ENCODE measurements around the gene P2RY8. TPM values are rescaled to one million over a fixed set of nuclear protein-coding genes. Genes with fewer than 3 reads are reported as not detected.

Gene P2RY8
- total RNA-seq, 1 experiment from 2014 or later: not detected

DNA sequence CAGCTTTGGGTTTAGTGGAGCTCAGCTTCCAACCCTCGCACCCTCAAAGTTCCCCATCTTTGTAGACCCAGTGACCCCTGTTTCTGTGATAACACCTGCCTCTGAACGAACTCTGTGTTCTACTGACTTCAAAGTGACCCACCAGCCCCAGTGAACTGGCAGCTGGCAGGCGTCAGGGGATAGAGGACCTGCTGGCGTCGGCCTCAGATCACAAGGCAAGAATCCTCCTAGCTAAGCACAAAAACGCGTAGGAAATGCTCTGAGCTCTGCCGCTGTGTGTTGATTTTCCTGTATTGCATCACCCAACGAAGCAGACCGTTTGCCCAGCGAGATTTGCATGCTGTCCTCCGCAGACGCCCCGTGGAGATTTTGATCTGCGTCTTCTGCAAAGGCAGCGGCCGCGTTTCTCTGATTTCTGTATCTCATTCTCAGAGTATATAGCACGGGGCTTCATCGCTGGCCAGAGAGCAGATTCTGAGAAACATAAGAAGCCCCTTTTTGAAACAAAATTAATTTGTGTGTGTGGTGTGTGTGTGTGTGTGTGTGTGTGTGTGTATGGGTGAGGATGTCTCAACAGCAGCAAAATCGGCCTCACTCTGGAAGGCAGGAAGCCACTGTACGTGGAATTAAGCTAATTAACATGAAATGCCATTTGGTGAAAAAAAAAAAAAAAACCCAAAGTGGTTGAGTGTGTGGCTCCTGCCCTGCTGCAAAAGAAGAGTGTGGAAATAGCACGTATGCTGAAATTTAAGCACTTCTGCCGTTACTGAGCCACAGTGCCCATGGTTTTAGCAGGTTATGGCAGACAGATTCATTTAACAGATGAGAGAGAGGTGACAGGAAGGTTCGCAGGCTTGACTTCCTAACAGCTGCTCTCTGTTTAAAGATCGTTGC, 55.1 kb downstream of the P2RY8 start:
- no peaks in the 10 kb centered on the region for H3K27me3 ChIP-seq (replicated peaks; ENCODE audit: control insufficient read depth, insufficient read depth, low read length)
- peaks cover 8% of the 10 kb centered on the region for H3K9me3 Mint-ChIP-seq (ENCODE audit: unreplicated experiment)
- H3K27me3 Mint-ChIP-seq (ENCODE audit: insufficient read depth, unreplicated experiment): peaks cover 9% of the 10 kb centered on the region
- peaks cover 10% of the 10 kb centered on the region for H3K9me3 ChIP-seq
- TF ChIP-seq, protein P1, sequence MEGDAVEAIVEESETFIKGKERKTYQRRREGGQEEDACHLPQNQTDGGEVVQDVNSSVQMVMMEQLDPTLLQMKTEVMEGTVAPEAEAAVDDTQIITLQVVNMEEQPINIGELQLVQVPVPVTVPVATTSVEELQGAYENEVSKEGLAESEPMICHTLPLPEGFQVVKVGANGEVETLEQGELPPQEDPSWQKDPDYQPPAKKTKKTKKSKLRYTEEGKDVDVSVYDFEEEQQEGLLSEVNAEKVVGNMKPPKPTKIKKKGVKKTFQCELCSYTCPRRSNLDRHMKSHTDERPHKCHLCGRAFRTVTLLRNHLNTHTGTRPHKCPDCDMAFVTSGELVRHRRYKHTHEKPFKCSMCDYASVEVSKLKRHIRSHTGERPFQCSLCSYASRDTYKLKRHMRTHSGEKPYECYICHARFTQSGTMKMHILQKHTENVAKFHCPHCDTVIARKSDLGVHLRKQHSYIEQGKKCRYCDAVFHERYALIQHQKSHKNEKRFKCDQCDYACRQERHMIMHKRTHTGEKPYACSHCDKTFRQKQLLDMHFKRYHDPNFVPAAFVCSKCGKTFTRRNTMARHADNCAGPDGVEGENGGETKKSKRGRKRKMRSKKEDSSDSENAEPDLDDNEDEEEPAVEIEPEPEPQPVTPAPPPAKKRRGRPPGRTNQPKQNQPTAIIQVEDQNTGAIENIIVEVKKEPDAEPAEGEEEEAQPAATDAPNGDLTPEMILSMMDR (IDR thresholded peaks at IDR 0.05; ENCODE audit: insufficient read depth in 1 of 2, low read depth in 1 of 2, low read length in 1 of 2, severe bottlenecking in 1 of 2, unreplicated experiment in 1 of 2): no peak
- intact Hi-C loops (cut with micrococcal nuclease; ENCODE audit: unreplicated experiment): no loop called here
- H3K4me3 Mint-ChIP-seq (ENCODE audit: unreplicated experiment): peak overlapping the region; percentile 80
- peak; percentile 74 to 75 for DNase-seq
- CTCF ChIA-PET: no interaction called here
- no peaks in the 10 kb centered on the region for H3K4me1 ChIP-seq
- peaks cover 12% of the 10 kb centered on the region for H3K36me3 Mint-ChIP-seq (ENCODE audit: insufficient read depth, unreplicated experiment)
- POLR2A ChIA-PET: no interaction called here
- H3K4me1 Mint-ChIP-seq (ENCODE audit: low read depth, unreplicated experiment): peaks cover 7% of the 10 kb centered on the region
- TSS peak; percentile 100 for BruUV-seq (replicated peaks)
- H3K4me3 ChIP-seq (ENCODE audit: low read depth, low read length): peak overlapping the region; percentile 25
- H3K36me3 ChIP-seq (ENCODE audit: control insufficient read depth, insufficient read depth, low read length): no peaks in the 10 kb centered on the region
- peak overlapping the region; percentile 91 for H3K27ac Mint-ChIP-seq (ENCODE audit: unreplicated experiment)

DNA sequence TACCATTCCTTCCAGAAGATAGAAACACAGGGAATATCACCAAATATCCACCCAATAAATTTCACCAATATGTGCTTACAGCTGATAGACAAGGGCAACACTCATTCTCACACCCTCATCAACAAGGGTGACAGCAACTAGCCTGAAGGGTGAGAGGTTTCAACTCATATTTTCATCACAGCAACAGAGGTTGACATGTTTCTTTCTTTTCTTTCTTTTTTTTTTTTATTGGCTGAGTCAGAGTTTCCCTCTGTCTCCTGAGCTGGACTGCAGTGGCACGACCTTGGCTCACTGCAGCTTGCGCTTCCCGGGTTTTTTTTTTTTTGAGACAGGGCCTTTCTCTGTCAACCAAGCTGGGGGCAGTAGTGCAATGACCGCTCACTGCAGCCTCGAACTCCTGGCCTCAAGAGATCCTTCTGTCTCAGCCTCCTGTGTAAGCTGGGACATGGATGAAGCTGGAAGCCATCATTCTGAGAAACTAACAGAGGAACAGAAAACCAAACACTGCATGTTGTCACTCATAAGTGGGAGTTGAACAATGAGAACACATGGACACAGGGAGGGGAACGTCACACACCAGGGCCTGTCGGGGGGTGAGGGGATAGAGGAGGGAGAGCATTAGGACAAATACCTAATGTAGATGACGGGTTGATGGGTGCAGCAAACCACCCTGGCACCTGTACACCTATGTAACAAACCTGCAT, 56.8 kb downstream of the P2RY8 start:
- Mint-ChIP-seq H3K4me3 (ENCODE audit: unreplicated experiment) (no peak overlapping the region), H3K36me3 (ENCODE audit: insufficient read depth, unreplicated experiment) (peaks cover 12% of the 10 kb centered on the region), H3K27ac (ENCODE audit: unreplicated experiment) (peak overlapping the region; percentile 71), H3K9me3 (ENCODE audit: unreplicated experiment) (peaks cover 11% of the 10 kb centered on the region), H3K4me1 (ENCODE audit: low read depth, unreplicated experiment) (peaks cover 7% of the 10 kb centered on the region), H3K27me3 (ENCODE audit: insufficient read depth, unreplicated experiment) (peaks cover 9% of the 10 kb centered on the region)
- H3K27me3 ChIP-seq (replicated peaks; ENCODE audit: control insufficient read depth, insufficient read depth, low read length): no peaks in the 10 kb centered on the region
- ChIA-PET POLR2A (no interaction called here), CTCF (no interaction called here)
- intact Hi-C loops (cut with micrococcal nuclease; ENCODE audit: unreplicated experiment): no loop called here
- TF ChIP-seq, protein P1 (IDR thresholded peaks at IDR 0.05; ENCODE audit: insufficient read depth in 1 of 2, low read depth in 1 of 2, low read length in 1 of 2, severe bottlenecking in 1 of 2, unreplicated experiment in 1 of 2): no peak
- no peaks in the 10 kb centered on the region for H3K36me3 ChIP-seq (ENCODE audit: control insufficient read depth, insufficient read depth, low read length)
- H3K4me1 ChIP-seq: no peaks in the 10 kb centered on the region
- H3K4me3 ChIP-seq (ENCODE audit: low read depth, low read length): no peak overlapping the region
- no peaks in the 10 kb centered on the region for H3K9me3 ChIP-seq
- peak in 1 of 2 experiments; percentile 5 for DNase-seq
- no TSS peak for BruUV-seq (replicated peaks)

DNA sequence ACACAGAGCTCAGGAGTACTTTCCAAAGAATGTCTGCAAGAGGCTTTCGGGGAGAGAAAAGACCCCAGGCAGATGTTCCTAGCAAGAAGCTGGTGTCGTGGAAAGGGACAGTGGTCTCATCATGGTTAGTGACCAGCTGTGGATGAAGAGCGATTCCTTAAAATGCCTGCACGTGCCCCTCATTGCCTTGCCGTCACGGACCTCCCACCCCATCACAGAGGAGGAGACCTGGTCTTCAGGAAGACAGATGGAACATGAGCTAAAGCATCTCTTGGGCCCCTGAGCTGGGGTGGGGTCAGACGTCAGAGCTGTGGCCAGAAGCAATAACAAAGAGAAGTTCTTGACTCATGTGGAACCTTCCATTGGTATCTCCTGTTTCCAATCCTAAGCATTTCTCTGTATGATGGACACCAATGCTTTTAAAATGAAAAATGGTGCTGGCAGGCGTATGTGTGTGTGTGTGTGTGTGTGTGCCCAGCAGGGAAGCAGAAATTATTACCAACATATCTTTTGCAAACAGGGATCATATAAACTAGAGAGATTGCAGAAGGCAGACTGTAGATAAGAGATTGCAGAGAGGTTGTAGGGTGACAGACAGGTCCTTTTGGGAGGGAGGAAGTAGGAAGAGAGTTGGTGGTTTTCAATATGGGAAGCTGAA, 59.1 kb downstream of the P2RY8 start:
- Histone ChIP-seq H3K4me1 (no peaks in the 10 kb centered on the region), H3K36me3 (ENCODE audit: control insufficient read depth, insufficient read depth, low read length) (no peaks in the 10 kb centered on the region), H3K4me3 (ENCODE audit: low read depth, low read length) (no peak overlapping the region), H3K9me3 (no peaks in the 10 kb centered on the region), H3K27me3 (replicated peaks; ENCODE audit: control insufficient read depth, insufficient read depth, low read length) (no peaks in the 10 kb centered on the region)
- TF ChIP-seq, protein P1 (IDR thresholded peaks at IDR 0.05; ENCODE audit: insufficient read depth in 1 of 2, low read depth in 1 of 2, low read length in 1 of 2, severe bottlenecking in 1 of 2, unreplicated experiment in 1 of 2): no peak
- peaks cover 9% of the 10 kb centered on the region for H3K27me3 Mint-ChIP-seq (ENCODE audit: insufficient read depth, unreplicated experiment)
- no peak overlapping the region for H3K27ac Mint-ChIP-seq (ENCODE audit: unreplicated experiment)
- ChIA-PET CTCF (no interaction called here), POLR2A (no interaction called here)
- H3K4me3 Mint-ChIP-seq (ENCODE audit: unreplicated experiment): no peak overlapping the region
- H3K36me3 Mint-ChIP-seq (ENCODE audit: insufficient read depth, unreplicated experiment): peaks cover 12% of the 10 kb centered on the region
- intact Hi-C loops (cut with micrococcal nuclease; ENCODE audit: unreplicated experiment): no loop called here
- peaks cover 7% of the 10 kb centered on the region for H3K4me1 Mint-ChIP-seq (ENCODE audit: low read depth, unreplicated experiment)
- DNase-seq: no peak
- BruUV-seq (replicated peaks): no TSS peak
- peaks cover 33% of the 10 kb centered on the region for H3K9me3 Mint-ChIP-seq (ENCODE audit: unreplicated experiment)
